H9 (cell line): ENCODE measurements around the gene HBS1L. TPM values are rescaled to one million over a fixed set of nuclear protein-coding genes. Genes with fewer than 3 reads are reported as not detected.

Source experiments
- DNase-seq: peaks from one replicate; pipeline ENCODE4 v3.0.0-alpha.2; 2017
- H2AFZ ChIP-seq: one replicate; pipeline ENCODE4 v1.6.1; 2013; ENCODE audit warnings: mild to moderate bottlenecking, low read length, control low read depth, moderate library complexity
- H2AK5ac ChIP-seq: 2 replicates; pipeline ENCODE4 v1.6.1; 2013; ENCODE audit warnings: low read length, control low read depth, mixed read lengths; ENCODE audit not compliant: insufficient read length
- H2BK120ac ChIP-seq: one replicate; pipeline ENCODE4 v1.6.1; 2013; ENCODE audit warnings: low read depth, mild to moderate bottlenecking, low read length, control low read depth, inconsistent platforms; ENCODE audit not compliant: poor library complexity, severe bottlenecking
- H2BK12ac ChIP-seq: 2 replicates; pipeline ENCODE4 v1.6.1; 2013; ENCODE audit warnings: low read length, control low read depth, mixed read lengths, low read depth; ENCODE audit not compliant: insufficient read length
- H2BK15ac ChIP-seq: 2 replicates; pipeline ENCODE4 v1.6.1; 2013; ENCODE audit warnings: low read depth, low read length, control low read depth
- H2BK20ac ChIP-seq: one replicate; pipeline ENCODE4 v1.6.1; 2013; ENCODE audit warnings: low read depth, mild to moderate bottlenecking, low read length, control low read depth, inconsistent platforms; ENCODE audit not compliant: poor library complexity, severe bottlenecking
- H2BK5ac ChIP-seq: 2 replicates; pipeline ENCODE4 v1.6.1; 2013; ENCODE audit warnings: low read length, control low read depth, mixed read lengths; ENCODE audit not compliant: insufficient read length
- H3K14ac ChIP-seq: 2 replicates; pipeline ENCODE4 v1.6.1; 2013; ENCODE audit warnings: low read length, control low read depth; ENCODE audit not compliant: insufficient read depth
- H3K18ac ChIP-seq: 2 replicates; pipeline ENCODE4 v1.6.1; 2013; ENCODE audit warnings: low read depth, mild to moderate bottlenecking, mixed read lengths, low read length, control low read depth; ENCODE audit not compliant: insufficient read length
- H3K23ac ChIP-seq: 2 replicates; pipeline ENCODE4 v1.6.1; 2013; ENCODE audit warnings: low read length, control low read depth, mixed read lengths, low read depth; ENCODE audit not compliant: insufficient read length
- H3K23me2 ChIP-seq: 2 replicates; pipeline ENCODE4 v1.6.1; 2013; ENCODE audit warnings: low read depth, mild to moderate bottlenecking, mixed read lengths, low read length, control low read depth; ENCODE audit not compliant: insufficient read length, poor library complexity, severe bottlenecking
- H3K27ac ChIP-seq: 2 replicates; pipeline ENCODE4 v1.5.1; 2013; ENCODE audit warnings: low read length, control low read depth, mixed read lengths, low read depth; ENCODE audit not compliant: insufficient read length
- H3K27me3 ChIP-seq: 2 replicates; pipeline ENCODE4 v1.6.1; 2013; ENCODE audit warnings: low read length, control low read depth, inconsistent platforms; ENCODE audit not compliant: insufficient read depth
- H3K4ac ChIP-seq: 2 replicates; pipeline ENCODE4 v1.6.1; 2013; ENCODE audit warnings: low read depth, mild to moderate bottlenecking, control low read depth, inconsistent platforms, low read length, moderate library complexity
- H3K4me1 ChIP-seq: 2 replicates; pipeline ENCODE4 v1.6.1; 2013; ENCODE audit warnings: low read length, control low read depth, inconsistent platforms; ENCODE audit not compliant: insufficient read depth
- H3K4me2 ChIP-seq: 2 replicates; pipeline ENCODE4 v1.6.1; 2013; ENCODE audit warnings: low read length, control low read depth, mixed read lengths; ENCODE audit not compliant: insufficient read length, insufficient read depth
- H3K56ac ChIP-seq: 2 replicates; pipeline ENCODE4 v1.6.1; 2013; ENCODE audit warnings: low read depth, mild to moderate bottlenecking, mixed read lengths, low read length, control low read depth; ENCODE audit not compliant: insufficient read length
- H3K79me1 ChIP-seq: 2 replicates; pipeline ENCODE4 v1.6.1; 2013; ENCODE audit warnings: low read depth, mild to moderate bottlenecking, moderate library complexity, low read length, control low read depth, inconsistent platforms; ENCODE audit not compliant: insufficient read depth, poor library complexity, severe bottlenecking
- H3K79me2 ChIP-seq: 2 replicates; pipeline ENCODE4 v1.6.1; 2013; ENCODE audit warnings: low read length, control low read depth, inconsistent platforms; ENCODE audit not compliant: insufficient read depth
- H3K9ac ChIP-seq: 2 replicates; pipeline ENCODE4 v1.6.1; 2013; ENCODE audit warnings: low read length, control low read depth, mixed read lengths; ENCODE audit not compliant: insufficient read length; ENCODE audit errors: extremely low read depth
- H3K9me3 ChIP-seq: one replicate; pipeline ENCODE4 v1.6.1; 2013; ENCODE audit warnings: low read depth, low read length, inconsistent platforms; ENCODE audit not compliant: control insufficient read depth
- H3T11ph ChIP-seq: one replicate; pipeline ENCODE4 v1.6.1; 2013; ENCODE audit warnings: mild to moderate bottlenecking, low read length, control low read depth, inconsistent platforms
- H4K20me1 ChIP-seq: one replicate; pipeline ENCODE4 v1.6.1; 2013; ENCODE audit not compliant: control insufficient read depth, insufficient read length, insufficient read depth
- H4K5ac ChIP-seq: 2 replicates; pipeline ENCODE4 v1.6.1; 2013; ENCODE audit warnings: low read depth, mild to moderate bottlenecking, mixed read lengths, low read length, control low read depth; ENCODE audit not compliant: insufficient read length
- H4K8ac ChIP-seq: replicated peaks from 2 replicates; pipeline ENCODE4 v1.6.1; 2013; ENCODE audit warnings: low read length, control low read depth, mixed read lengths, low read depth; ENCODE audit not compliant: insufficient read length
- H4K91ac ChIP-seq: 2 replicates; pipeline ENCODE4 v1.6.1; 2013; ENCODE audit warnings: low read depth, mild to moderate bottlenecking, moderate library complexity, mixed read lengths, low read length, control low read depth; ENCODE audit not compliant: insufficient read length
- H3K27ac Mint-ChIP-seq, 3 experiments: 2 replicates in 2 of 3; 3 replicates in 1 of 3; pipeline ENCODE4 v1.8.0; 2020 to 2021; ENCODE audit warnings: mixed read lengths in 3 of 3, mild to moderate bottlenecking in 1 of 3, moderate library complexity in 1 of 3
- H3K27me3 Mint-ChIP-seq: 2 replicates; pipeline ENCODE4 v1.8.0; 2021; ENCODE audit warnings: low read depth, mild to moderate bottlenecking, moderate library complexity, mixed read lengths
- H3K36me3 Mint-ChIP-seq, 3 experiments: 2 replicates in 2 of 3; 3 replicates in 1 of 3; pipeline ENCODE4 v1.8.0; 2020 to 2021; ENCODE audit warnings: low read depth in 3 of 3, mixed read lengths in 3 of 3; ENCODE audit not compliant: insufficient read depth in 1 of 3
- H3K4me1 Mint-ChIP-seq, 2 experiments: 2 replicates each; pipeline ENCODE4 v1.8.0; 2020; ENCODE audit warnings: mixed read lengths in 2 of 2
- H3K4me3 Mint-ChIP-seq, 2 experiments: 2 replicates in 1 of 2; 3 replicates in 1 of 2; pipeline ENCODE4 v1.8.0; 2020 to 2021; ENCODE audit warnings: mild to moderate bottlenecking in 2 of 2, mixed read lengths in 2 of 2, moderate library complexity in 1 of 2
- H3K9me3 Mint-ChIP-seq, 2 experiments: 2 replicates in 1 of 2; 3 replicates in 1 of 2; pipeline ENCODE4 v1.8.0; 2020; ENCODE audit warnings: mild to moderate bottlenecking in 2 of 2, mixed read lengths in 2 of 2, moderate library complexity in 1 of 2
- WGBS: extraction: QIAGEN DNeasy Blood & Tissue Kit; methylation state at CpG from one replicate; pipeline ENCODE4 v1.1.7; 2013; ENCODE audit warnings: missing lambda C conversion rate, low lambda C conversion rate, mixed read lengths; ENCODE audit not compliant: insufficient read length; ENCODE audit errors: extremely low coverage; 5-methylcytosine and 5-hydroxymethylcytosine counted together
- total RNA-seq: library from RNA; stranded (reverse); gene quantifications from 2 replicates; pipeline ENCODE4 v1.2.1, GENCODE V29; 2021
- TF ChIP-seq, protein P1 (sequence below): fragments of 200-600 bp; sonication (generic); conservative IDR thresholded peaks from 3 replicates; pipeline ENCODE4 v1.8.0; 2021; ENCODE audit warnings: antibody characterized with exemption, mild to moderate bottlenecking

Gene HBS1L
- total RNA-seq, 1 experiment from 2014 or later = 110 TPM

DNA sequence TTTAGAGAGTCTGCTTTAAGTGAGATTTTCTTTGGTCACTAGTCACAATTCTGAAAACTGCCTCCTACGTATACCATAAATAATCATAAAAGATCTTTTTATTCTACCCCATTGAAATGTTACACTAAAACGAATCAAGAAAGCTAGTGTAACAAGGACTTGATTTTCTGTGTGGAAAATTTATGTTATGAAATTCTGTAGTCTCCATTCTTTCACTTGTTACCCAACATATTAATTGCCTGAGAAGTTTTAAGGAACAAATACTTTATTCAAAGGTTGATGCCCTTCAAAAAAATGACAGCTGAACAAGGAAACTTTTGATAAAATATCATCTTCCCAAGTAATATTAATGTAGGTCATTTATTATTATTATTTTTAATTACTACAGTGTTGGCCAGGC, 13.3 kb upstream of the HBS1L start:
- no CpG with 5 or more reads among the region's 2 CpGs for WGBS
- no peaks in the 10 kb centered on the region for H3K36me3 Mint-ChIP-seq
- Histone ChIP-seq H3K4me2 (no peak overlapping the region), H3T11ph (no peak overlapping the region), H2BK5ac (no peak overlapping the region), H3K9me3 (no peaks in the 10 kb centered on the region), H4K20me1 (no peaks in the 10 kb centered on the region), H2BK20ac (no peak overlapping the region), H4K8ac (no peak overlapping the region), H2AFZ (no peak overlapping the region), H4K5ac (no peak overlapping the region), H3K23me2 (no peaks in the 10 kb centered on the region), H3K14ac (no peak overlapping the region), H3K4me1 (no peaks in the 10 kb centered on the region; the same call in 1 of the 2 replicates), H3K79me1 (no peaks in the 10 kb centered on the region), H3K23ac (no peak overlapping the region), H4K91ac (no peak overlapping the region), H2BK12ac (no peak overlapping the region), H3K79me2 (no peaks in the 10 kb centered on the region), H3K4ac (no peak overlapping the region), H3K56ac (no peak overlapping the region), H3K18ac (no peak overlapping the region), H3K27ac (no peak overlapping the region), H2BK15ac (no peak overlapping the region), H2AK5ac (no peak overlapping the region), H3K9ac (no peak overlapping the region), H2BK120ac (no peak overlapping the region), H3K27me3 (no peaks in the 10 kb centered on the region)
- no peaks in the 10 kb centered on the region for H3K27me3 Mint-ChIP-seq
- H3K9me3 Mint-ChIP-seq = no peaks in the 10 kb centered on the region
- no peak overlapping the region for H3K4me3 Mint-ChIP-seq
- no peak for DNase-seq
- peaks cover 13 to 24% of the 10 kb centered on the region in 2 experiments for H3K4me1 Mint-ChIP-seq
- TF ChIP-seq, protein P1, sequence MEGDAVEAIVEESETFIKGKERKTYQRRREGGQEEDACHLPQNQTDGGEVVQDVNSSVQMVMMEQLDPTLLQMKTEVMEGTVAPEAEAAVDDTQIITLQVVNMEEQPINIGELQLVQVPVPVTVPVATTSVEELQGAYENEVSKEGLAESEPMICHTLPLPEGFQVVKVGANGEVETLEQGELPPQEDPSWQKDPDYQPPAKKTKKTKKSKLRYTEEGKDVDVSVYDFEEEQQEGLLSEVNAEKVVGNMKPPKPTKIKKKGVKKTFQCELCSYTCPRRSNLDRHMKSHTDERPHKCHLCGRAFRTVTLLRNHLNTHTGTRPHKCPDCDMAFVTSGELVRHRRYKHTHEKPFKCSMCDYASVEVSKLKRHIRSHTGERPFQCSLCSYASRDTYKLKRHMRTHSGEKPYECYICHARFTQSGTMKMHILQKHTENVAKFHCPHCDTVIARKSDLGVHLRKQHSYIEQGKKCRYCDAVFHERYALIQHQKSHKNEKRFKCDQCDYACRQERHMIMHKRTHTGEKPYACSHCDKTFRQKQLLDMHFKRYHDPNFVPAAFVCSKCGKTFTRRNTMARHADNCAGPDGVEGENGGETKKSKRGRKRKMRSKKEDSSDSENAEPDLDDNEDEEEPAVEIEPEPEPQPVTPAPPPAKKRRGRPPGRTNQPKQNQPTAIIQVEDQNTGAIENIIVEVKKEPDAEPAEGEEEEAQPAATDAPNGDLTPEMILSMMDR = no peak
- no peak overlapping the region for H3K27ac Mint-ChIP-seq
